CMK (cell line): Measurements from ENCODE around the gene PLEKHM3.
"Not testable (repeated sequence)": the region's sequence is repeated elsewhere in the genome, so short reads cannot be mapped to it uniquely, and the experiment has no call there.

Source experiments
- DNase-seq: peaks from one replicate; pipeline ENCODE4 v3.0.0-alpha.2; 2010; ENCODE audit warnings: low read depth

The PLEKHM3 gene

GRCh38 chr2:207951734-207952470 lies 73.4 kb downstream of the PLEKHM3 start:
- no peak for DNase-seq

- no peak for DNase-seq
Observed at GRCh38 chr2:207950761-207951114, 74.6 kb downstream of the PLEKHM3 start.

- DNase-seq = no peak
Observed at GRCh38 chr2:207950063-207950760, 75.1 kb downstream of the PLEKHM3 start.

- not testable (repeated sequence) for DNase-seq
Observed at GRCh38 chr2:207949245-207949644, 76.1 kb downstream of the PLEKHM3 start.

GRCh38 chr2:207944979-207945600 lies 80.2 kb downstream of the PLEKHM3 start:
- DNase-seq = no peak

GRCh38 chr2:207944334-207944733 lies 81.0 kb downstream of the PLEKHM3 start:
- no peak for DNase-seq

- no peak for DNase-seq
Observed at GRCh38 chr2:207939342-207940108, 85.8 kb downstream of the PLEKHM3 start.

- no peak for DNase-seq
Observed at GRCh38 chr2:207938886-207939285, 86.4 kb downstream of the PLEKHM3 start.

GRCh38 chr2:207938415-207938814 lies 86.9 kb downstream of the PLEKHM3 start:
- DNase-seq = no peak

GRCh38 chr2:207937823-207938222 lies 87.5 kb downstream of the PLEKHM3 start:
- DNase-seq = no peak

- DNase-seq = no peak
Observed at GRCh38 chr2:207937253-207937652, 88.1 kb downstream of the PLEKHM3 start.

- no peak for DNase-seq
Observed at GRCh38 chr2:207936380-207936779, 88.9 kb downstream of the PLEKHM3 start.

GRCh38 chr2:207935991-207936370 lies 89.3 kb downstream of the PLEKHM3 start:
- no peak for DNase-seq

GRCh38 chr2:207935121-207935990 lies 90.0 kb downstream of the PLEKHM3 start:
- DNase-seq = no peak

- no peak for DNase-seq
Observed at GRCh38 chr2:207934720-207935119, 90.6 kb downstream of the PLEKHM3 start.

- DNase-seq = no peak
Observed at GRCh38 chr2:207933396-207934065, 91.8 kb downstream of the PLEKHM3 start.

GRCh38 chr2:207932106-207932505 lies 93.2 kb downstream of the PLEKHM3 start:
- DNase-seq = no peak

- no peak for DNase-seq
Observed at GRCh38 chr2:207930747-207931146, 94.6 kb downstream of the PLEKHM3 start.

- no peak for DNase-seq
Observed at GRCh38 chr2:207929923-207930322, 95.4 kb downstream of the PLEKHM3 start.

GRCh38 chr2:207928079-207928478 lies 97.2 kb downstream of the PLEKHM3 start:
- no peak for DNase-seq

- DNase-seq = no peak
Observed at GRCh38 chr2:207926989-207927300, 98.4 kb downstream of the PLEKHM3 start.
